OCI-LY1 (cell line): ENCODE measurements around the gene TNN.
A peak's percentile ranks its signal among the peaks of the same experiment; 100 is the strongest.

Source experiments
- H2AFZ ChIP-seq: fragments of 200-600 bp; sonication (generic), shearing (Covaris generic); 2 replicates; pipeline ENCODE4 v1.6.0; 2014; ENCODE audit warnings: antibody characterized with exemption, mild to moderate bottlenecking, low read length
- H3F3A ChIP-seq: fragments of 200-600 bp; sonication (generic), shearing (Covaris generic); 2 replicates; pipeline ENCODE4 v1.6.0; 2014; ENCODE audit warnings: mild to moderate bottlenecking, antibody characterized with exemption, low read length, moderate library complexity; ENCODE audit not compliant: insufficient read depth
- H3K27ac ChIP-seq: fragments of 200-600 bp; sonication (generic); 2 replicates; pipeline ENCODE4 v1.5.1; 2014; ENCODE audit warnings: low read length, mixed run types, mild to moderate bottlenecking, low read depth; ENCODE audit not compliant: poor library complexity, severe bottlenecking
- H3K27me3 ChIP-seq: fragments of 200-600 bp; sonication (generic); 2 replicates; pipeline ENCODE4 v1.6.0; 2014; ENCODE audit warnings: antibody characterized with exemption, mild to moderate bottlenecking, low read length, moderate library complexity; ENCODE audit not compliant: insufficient read depth
- H3K36me3 ChIP-seq: fragments of 200-600 bp; sonication (generic); 2 replicates; pipeline ENCODE4 v1.6.1; 2014; ENCODE audit warnings: mild to moderate bottlenecking, antibody characterized with exemption, low read length, moderate library complexity, mixed read lengths; ENCODE audit not compliant: insufficient read depth
- H3K4me1 ChIP-seq: fragments of 200-600 bp; sonication (generic); 2 replicates; pipeline ENCODE4 v1.5.1; 2014; ENCODE audit warnings: mild to moderate bottlenecking, low read length, moderate library complexity; ENCODE audit not compliant: insufficient read depth, severe bottlenecking
- H3K4me2 ChIP-seq: fragments of 200-600 bp; sonication (generic), shearing (Covaris generic); 2 replicates; pipeline ENCODE4 v1.6.1; 2014; ENCODE audit warnings: low read length
- H3K4me3 ChIP-seq: fragments of 200-600 bp; sonication (generic); 2 replicates; pipeline ENCODE4 v1.5.1; 2014; ENCODE audit warnings: low read length, low read depth, mild to moderate bottlenecking, mixed read lengths; ENCODE audit not compliant: poor library complexity, severe bottlenecking
- H3K79me2 ChIP-seq: fragments of 200-600 bp; shearing (Covaris generic); 2 replicates; pipeline ENCODE4 v1.6.1; 2016; ENCODE audit warnings: mixed run types, low read length, mixed read lengths; ENCODE audit not compliant: insufficient read depth
- H3K9ac ChIP-seq: fragments of 200-600 bp; sonication (generic), shearing (Covaris generic); 2 replicates; pipeline ENCODE4 v1.6.1; 2014; ENCODE audit warnings: mild to moderate bottlenecking, low read length, mixed read lengths
- H3K9me2 ChIP-seq: fragments of 200-600 bp; sonication (generic), shearing (Covaris generic); 2 replicates; pipeline ENCODE4 v1.6.1; 2014; ENCODE audit warnings: low read depth, mild to moderate bottlenecking, low read length, mixed read lengths
- H3K9me3 ChIP-seq: fragments of 200-600 bp; shearing (Covaris generic); 2 replicates; pipeline ENCODE4 v1.6.1; 2014; ENCODE audit warnings: low read length, mixed read lengths
- H4K20me1 ChIP-seq: fragments of 200-600 bp; sonication (generic), shearing (Covaris generic); 2 replicates; pipeline ENCODE4 v1.6.0; 2016; ENCODE audit warnings: mild to moderate bottlenecking, low read length; ENCODE audit not compliant: insufficient read depth
- EZH2 ChIP-seq: fragments of 200-600 bp; sonication (generic), shearing (Covaris generic); IDR thresholded peaks from 2 replicates; pipeline ENCODE4 v1.8.0; 2017; ENCODE audit warnings: borderline replicate concordance, mixed run types, mild to moderate bottlenecking, antibody characterized with exemption, low read length, moderate library complexity, mixed read lengths
- TF ChIP-seq, protein P1 (sequence below): fragments of 200-600 bp; sonication (generic), shearing (Covaris generic); IDR thresholded peaks from 2 replicates; pipeline ENCODE4 v1.5.1; 2017; ENCODE audit warnings: mild to moderate bottlenecking, antibody characterized with exemption, low read length, moderate library complexity, mixed read lengths

The TNN gene

DNA sequence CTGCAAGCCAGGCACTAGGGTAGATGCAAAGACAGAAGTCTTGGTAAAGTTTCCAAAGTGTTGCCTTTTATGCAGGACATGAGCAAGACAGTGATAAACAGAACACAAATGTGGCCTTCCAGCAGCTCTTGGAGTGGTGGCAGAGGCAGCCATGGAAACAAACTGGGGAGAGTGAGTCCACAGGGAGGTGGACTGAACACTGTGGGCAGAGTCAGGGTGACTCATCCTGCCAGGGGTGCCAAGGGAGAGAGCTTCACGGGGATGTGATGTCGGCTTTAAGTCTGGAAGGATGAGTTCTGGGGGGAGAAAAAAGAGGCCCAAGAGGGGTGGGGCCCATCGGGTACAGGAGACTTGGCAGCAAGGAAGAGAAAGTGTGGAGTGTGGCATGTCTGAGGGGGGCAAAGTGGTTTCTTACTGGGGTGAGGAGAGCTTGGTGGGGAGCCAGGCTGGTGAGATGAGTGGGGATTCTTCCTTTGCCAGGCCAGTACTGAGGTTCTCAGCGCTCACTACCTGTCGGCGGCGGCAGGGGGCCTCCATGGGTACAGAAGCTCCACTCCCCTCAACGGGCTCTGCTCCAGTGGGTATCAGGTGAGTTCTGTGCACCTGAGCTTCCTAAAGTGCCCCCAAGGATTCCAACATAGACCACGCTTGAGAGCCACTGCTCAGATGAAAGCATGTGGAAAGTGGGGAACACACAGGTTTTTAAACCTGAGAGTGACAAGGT is 83.1 kb downstream of the TNN start:
- Histone ChIP-seq H2AFZ (no peak overlapping the region), H3F3A (no peaks in the 10 kb centered on the region), H3K4me3 (no peak overlapping the region), H3K4me1 (no peaks in the 10 kb centered on the region), H3K9me3 (no peaks in the 10 kb centered on the region), H3K27ac (no peak overlapping the region), H4K20me1 (no peaks in the 10 kb centered on the region), H3K9ac (no peak overlapping the region), H3K79me2 (no peaks in the 10 kb centered on the region), H3K27me3 (no peaks in the 10 kb centered on the region), H3K36me3 (no peaks in the 10 kb centered on the region), H3K4me2 (no peak overlapping the region), H3K9me2 (no peaks in the 10 kb centered on the region)
- TF ChIP-seq EZH2 = no peak
- TF ChIP-seq, protein P1, sequence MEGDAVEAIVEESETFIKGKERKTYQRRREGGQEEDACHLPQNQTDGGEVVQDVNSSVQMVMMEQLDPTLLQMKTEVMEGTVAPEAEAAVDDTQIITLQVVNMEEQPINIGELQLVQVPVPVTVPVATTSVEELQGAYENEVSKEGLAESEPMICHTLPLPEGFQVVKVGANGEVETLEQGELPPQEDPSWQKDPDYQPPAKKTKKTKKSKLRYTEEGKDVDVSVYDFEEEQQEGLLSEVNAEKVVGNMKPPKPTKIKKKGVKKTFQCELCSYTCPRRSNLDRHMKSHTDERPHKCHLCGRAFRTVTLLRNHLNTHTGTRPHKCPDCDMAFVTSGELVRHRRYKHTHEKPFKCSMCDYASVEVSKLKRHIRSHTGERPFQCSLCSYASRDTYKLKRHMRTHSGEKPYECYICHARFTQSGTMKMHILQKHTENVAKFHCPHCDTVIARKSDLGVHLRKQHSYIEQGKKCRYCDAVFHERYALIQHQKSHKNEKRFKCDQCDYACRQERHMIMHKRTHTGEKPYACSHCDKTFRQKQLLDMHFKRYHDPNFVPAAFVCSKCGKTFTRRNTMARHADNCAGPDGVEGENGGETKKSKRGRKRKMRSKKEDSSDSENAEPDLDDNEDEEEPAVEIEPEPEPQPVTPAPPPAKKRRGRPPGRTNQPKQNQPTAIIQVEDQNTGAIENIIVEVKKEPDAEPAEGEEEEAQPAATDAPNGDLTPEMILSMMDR = peak; percentile 15; the same call in 1 of the 2 replicates

DNA sequence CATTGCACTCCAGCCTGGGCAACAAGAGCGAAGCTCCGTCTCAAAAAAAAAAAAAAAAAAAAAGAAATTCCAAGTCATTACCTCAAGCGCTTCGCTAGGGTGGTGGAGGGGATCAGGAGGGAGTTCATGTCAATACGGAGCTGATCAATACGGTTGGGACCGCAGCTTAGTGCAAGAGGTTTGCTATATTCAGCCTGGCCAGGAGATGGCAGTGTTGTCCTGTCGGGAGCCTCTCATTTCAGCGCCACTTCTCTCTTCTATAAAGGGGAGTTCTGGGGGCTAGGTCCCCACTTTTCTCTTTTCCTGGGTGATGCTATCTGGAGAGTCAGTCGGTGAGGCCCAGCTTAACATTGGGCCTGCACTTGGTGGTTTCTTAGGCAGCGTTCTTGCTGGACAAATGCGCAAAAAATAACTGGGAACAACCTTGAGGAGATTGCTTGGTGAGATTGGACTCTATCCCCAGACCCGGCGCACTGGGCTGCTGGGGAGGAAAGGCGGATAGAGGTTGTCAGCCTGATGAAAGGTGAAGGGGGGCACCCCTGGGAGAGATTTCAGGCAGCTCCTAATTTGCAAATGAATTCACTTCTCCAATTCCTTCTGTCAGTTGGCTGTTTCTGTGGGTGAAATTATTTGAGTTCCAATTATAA is 84.5 kb downstream of the TNN start:
- Histone ChIP-seq H3K4me1 (no peaks in the 10 kb centered on the region), H2AFZ (no peak overlapping the region), H3F3A (no peaks in the 10 kb centered on the region), H3K36me3 (no peaks in the 10 kb centered on the region), H3K9ac (no peak overlapping the region), H3K9me3 (no peaks in the 10 kb centered on the region), H3K4me3 (no peak overlapping the region), H4K20me1 (no peaks in the 10 kb centered on the region), H3K27ac (no peak overlapping the region), H3K4me2 (no peak overlapping the region), H3K27me3 (no peaks in the 10 kb centered on the region), H3K9me2 (no peaks in the 10 kb centered on the region), H3K79me2 (no peaks in the 10 kb centered on the region)
- TF ChIP-seq, protein P1 = peak; percentile 83
- TF ChIP-seq EZH2 = no peak

- no peak overlapping the region for H3K4me2 ChIP-seq
- H3K79me2 ChIP-seq = no peaks in the 10 kb centered on the region
- no peaks in the 10 kb centered on the region for H3K9me2 ChIP-seq
- H3K4me3 ChIP-seq = no peak overlapping the region
- no peaks in the 10 kb centered on the region for H3K27me3 ChIP-seq
- no peak overlapping the region for H2AFZ ChIP-seq
- no peak overlapping the region for H3K9ac ChIP-seq
- H3K4me1 ChIP-seq = no peaks in the 10 kb centered on the region
- peaks cover 4% of the 10 kb centered on the region; the same call in 1 of the 2 replicates for H3K36me3 ChIP-seq
- H3F3A ChIP-seq = no peaks in the 10 kb centered on the region
- TF ChIP-seq, protein P1 = peak; percentile 92
- no peak for TF ChIP-seq EZH2
- no peaks in the 10 kb centered on the region for H4K20me1 ChIP-seq
- H3K27ac ChIP-seq = no peak overlapping the region
- H3K9me3 ChIP-seq = no peaks in the 10 kb centered on the region
Observed at GRCh38 chr1:175154629-175155472, 87.2 kb downstream of the TNN start.
